ENCODE results near the gene TMEM41B. TPM values are rescaled to one million over a fixed set of nuclear protein-coding genes. Genes with fewer than 3 reads are reported as not detected.

TMEM41B gene
- total RNA-seq, 1 donor from 2014 or later: 41.1 TPM

Other genes starting within 250 kb of the TMEM41B start
- 8.8 TPM for gene SCUBE2, start 223.0 kb downstream of the TMEM41B start, total RNA-seq
- 147 TPM for gene DENND5A, start 49.2 kb downstream of the TMEM41B start, total RNA-seq
- gene IPO7, start 70.1 kb upstream of the TMEM41B start, total RNA-seq: 67.9 TPM
- 42.8 TPM for gene ZNF143, start 146.4 kb upstream of the TMEM41B start, total RNA-seq